Measurements from ENCODE around the gene RPS27. TPM values are rescaled to one million over a fixed set of nuclear protein-coding genes. Genes with fewer than 3 reads are reported as not detected.

Gene RPS27
- total and polyA plus RNA-seq, 2 of the 13 experiments (the other 11 are each of a cell fraction or from before 2014, with no cell fraction given) = 3,737 to 9,964 TPM

GRCh38 chr1:153967107-153967999, 23.2 kb upstream of the RPS27 start, which contains the start of gene CREB3L4 (continued):
- TF ChIP-seq JUNB (CRISPR knock-in tag; IDR thresholded peaks at IDR 0.05; ENCODE audit: borderline replicate concordance) (no peak), MAFG (CRISPR knock-in tag; IDR thresholded peaks at IDR 0.05) (no peak), ZNF276 (CRISPR knock-in tag; IDR thresholded peaks at IDR 0.05; ENCODE audit: low read depth) (no peak; the same call in 1 of the 2 replicates), ETS1 (CRISPR knock-in tag; IDR thresholded peaks at IDR 0.05) (no peak), HCFC1 (IDR thresholded peaks at IDR 0.05; ENCODE audit: low read depth, low read length) (0 out of 2 replicates have a peak, but pooled peaks have one; percentile 5), RAD51 (IDR thresholded peaks at IDR 0.05; ENCODE audit: borderline replicate concordance) (peak; percentile 88), NFYC (CRISPR knock-in tag; IDR thresholded peaks at IDR 0.05) (peak; percentile 97), CBFB (CRISPR knock-in tag; IDR thresholded peaks at IDR 0.05) (no peak), ZNF546 (CRISPR knock-in tag; conservative IDR thresholded peaks at IDR 0.05) (0 out of 2 replicates have a peak, but pooled peaks have one; percentile 52), ZNF431 (CRISPR knock-in tag; IDR thresholded peaks at IDR 0.05; ENCODE audit: borderline replicate concordance, low read depth) (peak; percentile 93), SIN3B (IDR thresholded peaks at IDR 0.05; ENCODE audit: low read length) (peak; percentile 33; the same call in 1 of the 2 replicates), ZNF280B (CRISPR knock-in tag; IDR thresholded peaks at IDR 0.05; ENCODE audit: borderline replicate concordance) (peak; percentile 90), ZNF503 (CRISPR knock-in tag; IDR thresholded peaks at IDR 0.05) (peak; percentile 74; the same call in 1 of the 2 replicates), TRIM24 (CRISPR knock-in tag; IDR thresholded peaks at IDR 0.05) (no peak), SCMH1 (CRISPR knock-in tag; IDR thresholded peaks at IDR 0.05; ENCODE audit: borderline replicate concordance) (no peak), SMC3 (IDR thresholded peaks at IDR 0.05; ENCODE audit: low read length) (no peak), ZNF891 (CRISPR knock-in tag; IDR thresholded peaks at IDR 0.05) (peak; percentile 84), ZNF256 (CRISPR knock-in tag; conservative IDR thresholded peaks at IDR 0.05) (peak; percentile 66; the same call in 1 of the 2 replicates), ZNF30 (CRISPR knock-in tag; IDR thresholded peaks at IDR 0.05) (no peak), ZNF644 (CRISPR knock-in tag; IDR thresholded peaks at IDR 0.05; ENCODE audit: low read depth) (0 out of 2 replicates have a peak, but pooled peaks have one; percentile 12), ZNF879 (CRISPR knock-in tag; IDR thresholded peaks at IDR 0.05) (0 out of 2 replicates have a peak, but pooled peaks have one; percentile 59), NONO (IDR thresholded peaks at IDR 0.05) (no peak), NONO (CRISPR knock-in tag; conservative IDR thresholded peaks at IDR 0.05) (peak; percentile 80; the same call in 1 of the 2 replicates), TEAD2 (CRISPR knock-in tag; IDR thresholded peaks at IDR 0.05) (0 out of 2 replicates have a peak, but pooled peaks have one; percentile 61), ZC3H4 (CRISPR knock-in tag; IDR thresholded peaks at IDR 0.05; ENCODE audit: borderline replicate concordance) (no peak)
